HG02678 (cell line): Measurements from ENCODE around the gene KASH5.

Experiments used
- ATAC-seq: cut with Tn5 transposase; IDR thresholded peaks from one replicate; pipeline ENCODE4 v1.9.1; 2021; ENCODE audit warnings: mild to moderate bottlenecking, moderate library complexity; ENCODE audit not compliant: unreplicated experiment

Gene KASH5

GRCh38 chr19:49420227-49420626 is 32.2 kb downstream of the KASH5 start:
- no peak for ATAC-seq

- no peak for ATAC-seq
Measured at GRCh38 chr19:49421039-49421877, 33.2 kb downstream of the KASH5 start.

GRCh38 chr19:49421878-49422202 is 33.8 kb downstream of the KASH5 start:
- no peak for ATAC-seq

GRCh38 chr19:49422407-49423070 is 34.5 kb downstream of the KASH5 start:
- no peak for ATAC-seq

- ATAC-seq: no peak
Measured at GRCh38 chr19:49423071-49423984, 35.3 kb downstream of the KASH5 start, which contains the start of gene PTH2. Gene PTH2 (minus strand): TSS chr19:49423441. CDS start chr19:49423339, 102 bp downstream.

GRCh38 chr19:49423985-49424303 is 35.9 kb downstream of the KASH5 start:
- ATAC-seq: no peak

GRCh38 chr19:49425178-49425577 is 37.1 kb downstream of the KASH5 start, which contains the start of gene GFY:
Gene GFY (plus strand): TSS chr19:49425388. CDS start chr19:49426431, 1,043 bp downstream.
- no peak for ATAC-seq

- ATAC-seq: no peak
Measured at GRCh38 chr19:49425922-49426592, 38.0 kb downstream of the KASH5 start.

- ATAC-seq: no peak
Measured at GRCh38 chr19:49427339-49427738, 39.3 kb downstream of the KASH5 start.

GRCh38 chr19:49427855-49428546 is 40.0 kb downstream of the KASH5 start:
- no peak for ATAC-seq

- no peak for ATAC-seq
Measured at GRCh38 chr19:49428547-49429451, 40.8 kb downstream of the KASH5 start.

- no peak for ATAC-seq
Measured at GRCh38 chr19:49430172-49430677, 42.2 kb downstream of the KASH5 start.

- no peak for ATAC-seq
Measured at GRCh38 chr19:49430678-49431329, 42.8 kb downstream of the KASH5 start.

- ATAC-seq: no peak
Measured at GRCh38 chr19:49431330-49431749, 43.3 kb downstream of the KASH5 start.

- no peak for ATAC-seq
Measured at GRCh38 chr19:49432141-49433073, 44.4 kb downstream of the KASH5 start.

- no peak for ATAC-seq
Measured at GRCh38 chr19:49433240-49433901, 45.3 kb downstream of the KASH5 start.
